Loucy (cell line): ENCODE results near the gene CUL1.

ENCODE experiments used
- H2AFZ ChIP-seq: fragments of 200-600 bp; sonication (generic); 2 replicates; pipeline ENCODE4 v1.6.0; 2016; ENCODE audit warnings: antibody characterized with exemption, mild to moderate bottlenecking, low read length, moderate library complexity
- H3F3A ChIP-seq: fragments of 200-600 bp; 2 replicates; pipeline ENCODE4 v1.6.0; 2016; ENCODE audit warnings: antibody characterized with exemption, low read depth, mild to moderate bottlenecking
- H3K27me3 ChIP-seq: fragments of 200-600 bp; sonication (generic); 2 replicates; pipeline ENCODE4 v1.6.1; 2014; ENCODE audit warnings: low read length, mild to moderate bottlenecking; ENCODE audit not compliant: insufficient read depth, poor library complexity, severe bottlenecking
- H3K36me3 ChIP-seq: fragments of 200-600 bp; sonication (generic); 2 replicates; pipeline ENCODE4 v1.6.1; 2016; ENCODE audit warnings: low read length; ENCODE audit not compliant: insufficient read depth
- H3K4me1 ChIP-seq: fragments of 200-600 bp; sonication (generic); 2 replicates; pipeline ENCODE4 v1.5.1; 2014; ENCODE audit warnings: low read length, mild to moderate bottlenecking; ENCODE audit not compliant: insufficient read depth, poor library complexity, severe bottlenecking
- H3K4me2 ChIP-seq: fragments of 200-600 bp; sonication (generic); 2 replicates; pipeline ENCODE4 v1.6.0; 2014; ENCODE audit warnings: antibody characterized with exemption, low read length, low read depth, mild to moderate bottlenecking; ENCODE audit not compliant: poor library complexity, severe bottlenecking
- H3K4me3 ChIP-seq: fragments of 200-600 bp; sonication (generic); 2 replicates; pipeline ENCODE4 v1.5.1; 2014; ENCODE audit warnings: low read length, mild to moderate bottlenecking, mixed read lengths; ENCODE audit not compliant: poor library complexity, severe bottlenecking
- H3K79me2 ChIP-seq: fragments of 200-600 bp; sonication (generic); 2 replicates; pipeline ENCODE4 v1.6.1; 2014; ENCODE audit warnings: low read length; ENCODE audit not compliant: insufficient read depth
- H3K9ac ChIP-seq: fragments of 200-600 bp; sonication (generic); 2 replicates; pipeline ENCODE4 v1.6.0; 2014; ENCODE audit warnings: mild to moderate bottlenecking, low read depth, low read length, moderate library complexity; ENCODE audit not compliant: poor library complexity, severe bottlenecking
- H3K9me2 ChIP-seq: fragments of 200-600 bp; sonication (generic); replicated peaks from 2 replicates; pipeline ENCODE4 v1.6.1; 2016; ENCODE audit warnings: low read depth, low read length, mixed read lengths
- H3K9me3 ChIP-seq: fragments of 200-600 bp; sonication (generic); 2 replicates; pipeline ENCODE4 v1.6.1; 2014; ENCODE audit warnings: mild to moderate bottlenecking, antibody characterized with exemption, low read length, low read depth; ENCODE audit not compliant: insufficient read depth
- H4K20me1 ChIP-seq: fragments of 200-600 bp; sonication (generic); 2 replicates; pipeline ENCODE4 v1.6.0; 2014; ENCODE audit warnings: antibody characterized with exemption, low read length, mild to moderate bottlenecking; ENCODE audit not compliant: insufficient read depth, poor library complexity, severe bottlenecking
- EZH2phosphoT487 ChIP-seq: fragments of 200-600 bp; IDR thresholded peaks from 2 replicates; pipeline ENCODE4 v1.6.1; 2018; ENCODE audit warnings: antibody characterized with exemption, mild to moderate bottlenecking, moderate library complexity, borderline replicate concordance
- TF ChIP-seq, protein P1 (sequence below): fragments of 200-600 bp; sonication (generic); conservative IDR thresholded peaks from 2 replicates; pipeline ENCODE4 v1.5.1; 2014; ENCODE audit warnings: mild to moderate bottlenecking, antibody characterized with exemption, low read length

The CUL1 gene

DNA sequence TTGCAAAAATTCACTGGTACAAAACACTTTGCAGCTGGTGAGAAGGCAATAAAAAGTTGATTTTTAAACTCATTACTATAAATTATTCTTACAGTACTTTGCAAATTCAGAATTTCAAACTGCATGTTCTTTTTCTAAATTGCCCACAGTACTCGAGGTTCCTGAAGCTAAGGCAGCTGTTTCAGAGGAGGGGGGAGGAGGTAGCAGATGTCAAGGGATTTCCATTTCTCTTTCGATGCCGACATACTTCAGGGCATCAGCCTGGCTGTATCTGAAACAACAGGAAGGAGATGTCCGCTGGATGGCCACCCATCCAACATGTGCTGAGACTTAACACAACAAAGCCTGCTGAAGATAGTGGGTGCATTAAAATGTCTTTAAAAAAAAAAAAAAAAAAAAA, 108.7 kb downstream of the CUL1 start:
- H3K9ac ChIP-seq: no peak overlapping the region
- no peak overlapping the region for H3K4me2 ChIP-seq
- TF ChIP-seq EZH2phosphoT487: no peak
- TF ChIP-seq, protein P1, sequence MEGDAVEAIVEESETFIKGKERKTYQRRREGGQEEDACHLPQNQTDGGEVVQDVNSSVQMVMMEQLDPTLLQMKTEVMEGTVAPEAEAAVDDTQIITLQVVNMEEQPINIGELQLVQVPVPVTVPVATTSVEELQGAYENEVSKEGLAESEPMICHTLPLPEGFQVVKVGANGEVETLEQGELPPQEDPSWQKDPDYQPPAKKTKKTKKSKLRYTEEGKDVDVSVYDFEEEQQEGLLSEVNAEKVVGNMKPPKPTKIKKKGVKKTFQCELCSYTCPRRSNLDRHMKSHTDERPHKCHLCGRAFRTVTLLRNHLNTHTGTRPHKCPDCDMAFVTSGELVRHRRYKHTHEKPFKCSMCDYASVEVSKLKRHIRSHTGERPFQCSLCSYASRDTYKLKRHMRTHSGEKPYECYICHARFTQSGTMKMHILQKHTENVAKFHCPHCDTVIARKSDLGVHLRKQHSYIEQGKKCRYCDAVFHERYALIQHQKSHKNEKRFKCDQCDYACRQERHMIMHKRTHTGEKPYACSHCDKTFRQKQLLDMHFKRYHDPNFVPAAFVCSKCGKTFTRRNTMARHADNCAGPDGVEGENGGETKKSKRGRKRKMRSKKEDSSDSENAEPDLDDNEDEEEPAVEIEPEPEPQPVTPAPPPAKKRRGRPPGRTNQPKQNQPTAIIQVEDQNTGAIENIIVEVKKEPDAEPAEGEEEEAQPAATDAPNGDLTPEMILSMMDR: no peak
- H4K20me1 ChIP-seq: no peaks in the 10 kb centered on the region
- H3K27me3 ChIP-seq: no peaks in the 10 kb centered on the region
- no peaks in the 10 kb centered on the region for H3K4me1 ChIP-seq
- H3K79me2 ChIP-seq: no peaks in the 10 kb centered on the region
- H3K9me3 ChIP-seq: no peaks in the 10 kb centered on the region
- no peaks in the 10 kb centered on the region for H3K9me2 ChIP-seq
- H3F3A ChIP-seq: no peaks in the 10 kb centered on the region
- H3K36me3 ChIP-seq: no peaks in the 10 kb centered on the region
- H2AFZ ChIP-seq: no peak overlapping the region
- no peak overlapping the region for H3K4me3 ChIP-seq

GRCh38 chr7:148809856-148810255, 111.2 kb downstream of the CUL1 start:
- no peak overlapping the region for H3K4me3 ChIP-seq
- H4K20me1 ChIP-seq: no peaks in the 10 kb centered on the region
- H3K27me3 ChIP-seq: no peaks in the 10 kb centered on the region
- peaks cover 6% of the 10 kb centered on the region for H3K4me1 ChIP-seq
- no peak overlapping the region for H3K4me2 ChIP-seq
- H3K9me2 ChIP-seq: no peaks in the 10 kb centered on the region
- H2AFZ ChIP-seq: no peak overlapping the region
- H3K9me3 ChIP-seq: no peaks in the 10 kb centered on the region
- H3K9ac ChIP-seq: no peak overlapping the region
- no peaks in the 10 kb centered on the region for H3K36me3 ChIP-seq
- no peak for TF ChIP-seq EZH2phosphoT487
- TF ChIP-seq, protein P1: no peak
- H3F3A ChIP-seq: no peaks in the 10 kb centered on the region
- no peaks in the 10 kb centered on the region for H3K79me2 ChIP-seq

GRCh38 chr7:148811892-148812291, 113.2 kb downstream of the CUL1 start:
- no peaks in the 10 kb centered on the region for H3K27me3 ChIP-seq
- H3F3A ChIP-seq: no peaks in the 10 kb centered on the region
- no peak overlapping the region for H3K4me2 ChIP-seq
- no peak overlapping the region for H3K9ac ChIP-seq
- H4K20me1 ChIP-seq: no peaks in the 10 kb centered on the region
- H3K79me2 ChIP-seq: no peaks in the 10 kb centered on the region
- H3K9me2 ChIP-seq: no peaks in the 10 kb centered on the region
- no peaks in the 10 kb centered on the region for H3K9me3 ChIP-seq
- TF ChIP-seq EZH2phosphoT487: no peak
- TF ChIP-seq, protein P1: no peak
- H2AFZ ChIP-seq: no peak overlapping the region
- no peaks in the 10 kb centered on the region for H3K36me3 ChIP-seq
- H3K4me1 ChIP-seq: peaks cover 6% of the 10 kb centered on the region
- no peak overlapping the region for H3K4me3 ChIP-seq
